GM19438 (cell line): ENCODE results near the gene OLFML1.
A peak's percentile ranks its signal among the peaks of the same experiment; 100 is the strongest.

Experiments
- ATAC-seq: cut with Tn5 transposase; IDR thresholded peaks from one replicate; pipeline ENCODE4 v1.9.1; 2021; ENCODE audit warnings: low read depth; ENCODE audit not compliant: unreplicated experiment

The OLFML1 gene

DNA sequence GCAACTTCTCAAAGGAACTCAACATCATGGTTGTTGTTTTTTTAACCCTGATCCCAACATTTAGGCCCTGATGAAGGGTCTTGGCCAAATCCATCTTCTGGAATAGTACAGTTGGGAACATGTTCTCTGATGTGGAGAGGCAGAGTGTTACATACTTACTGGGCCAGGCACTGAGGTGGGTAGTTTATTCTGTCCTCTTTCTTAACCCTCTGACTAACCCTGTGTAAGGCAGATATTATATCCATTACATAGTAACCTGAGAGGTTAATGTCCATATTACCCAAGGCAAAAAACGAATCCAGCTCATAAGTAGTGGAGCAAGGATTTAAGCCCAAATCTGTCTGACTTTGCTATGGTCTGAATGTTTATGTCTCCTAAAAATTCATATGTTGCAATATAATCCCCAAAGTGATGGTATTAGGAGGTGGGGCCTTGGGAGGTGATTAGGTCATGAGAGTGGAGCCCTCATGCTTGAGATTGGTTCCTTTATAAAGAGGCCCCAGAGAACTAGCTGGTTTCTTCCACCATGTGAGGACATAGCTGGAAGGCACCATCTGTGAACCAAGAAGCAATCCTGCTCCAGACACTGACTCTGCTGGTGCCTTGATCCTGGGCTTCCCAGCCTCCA lies 44.8 kb downstream of the OLFML1 start:
- ATAC-seq: no peak

DNA sequence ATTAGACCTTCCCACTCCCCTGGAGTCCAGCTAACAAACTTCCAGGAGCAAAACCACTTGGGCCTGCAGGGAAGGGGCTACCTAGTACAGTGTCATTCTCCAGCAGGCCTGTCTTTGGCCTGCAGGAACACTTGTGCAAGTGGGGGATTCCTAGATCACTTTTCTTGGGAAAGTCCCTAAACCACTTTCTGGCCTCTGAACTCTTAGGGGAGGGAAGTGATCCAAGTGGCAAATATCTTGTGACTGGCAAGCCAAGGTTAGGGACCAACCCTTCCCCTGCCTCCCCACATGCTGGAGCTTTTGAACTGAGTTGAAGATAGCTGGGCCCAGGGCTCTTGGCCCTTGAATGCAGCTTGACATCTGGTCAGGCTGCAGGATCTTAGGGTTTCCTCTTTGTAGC lies 45.7 kb downstream of the OLFML1 start:
- no peak for ATAC-seq

DNA sequence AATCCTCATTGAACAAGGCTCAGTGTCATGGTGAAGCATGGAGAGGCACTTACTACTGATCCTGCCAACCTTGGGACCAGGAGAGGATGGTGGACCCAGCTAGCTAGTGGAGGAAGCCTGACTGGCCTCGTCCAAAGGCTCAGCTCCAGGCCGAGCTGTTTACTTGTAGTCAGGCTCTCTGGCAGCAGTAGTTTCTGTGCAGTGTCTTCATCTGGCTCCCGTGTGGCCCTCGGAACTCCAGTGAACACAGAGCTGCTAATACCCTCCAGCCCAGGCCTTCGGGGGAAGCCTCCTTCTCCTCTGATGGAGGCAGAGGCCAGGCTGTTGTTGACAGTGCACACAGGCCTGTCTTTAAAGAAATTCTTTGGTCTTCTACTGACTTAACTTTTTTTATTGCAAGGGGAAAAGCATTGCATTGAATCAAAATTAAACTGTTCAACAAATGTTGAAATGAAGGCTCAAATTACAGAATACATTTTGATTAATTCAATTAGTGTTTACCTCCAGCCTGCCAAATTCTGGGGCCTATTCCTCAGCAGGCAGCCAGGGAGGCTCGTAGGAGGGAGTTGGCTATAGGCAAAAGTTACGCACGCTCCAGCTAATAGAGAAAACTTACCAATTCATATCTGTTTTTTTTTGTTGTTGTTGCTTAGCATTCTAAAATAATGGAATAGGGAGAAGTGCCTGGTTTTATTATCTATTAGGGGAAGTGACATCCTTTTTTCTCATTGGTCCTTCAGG lies 47.3 kb downstream of the OLFML1 start:
- no peak for ATAC-seq

DNA sequence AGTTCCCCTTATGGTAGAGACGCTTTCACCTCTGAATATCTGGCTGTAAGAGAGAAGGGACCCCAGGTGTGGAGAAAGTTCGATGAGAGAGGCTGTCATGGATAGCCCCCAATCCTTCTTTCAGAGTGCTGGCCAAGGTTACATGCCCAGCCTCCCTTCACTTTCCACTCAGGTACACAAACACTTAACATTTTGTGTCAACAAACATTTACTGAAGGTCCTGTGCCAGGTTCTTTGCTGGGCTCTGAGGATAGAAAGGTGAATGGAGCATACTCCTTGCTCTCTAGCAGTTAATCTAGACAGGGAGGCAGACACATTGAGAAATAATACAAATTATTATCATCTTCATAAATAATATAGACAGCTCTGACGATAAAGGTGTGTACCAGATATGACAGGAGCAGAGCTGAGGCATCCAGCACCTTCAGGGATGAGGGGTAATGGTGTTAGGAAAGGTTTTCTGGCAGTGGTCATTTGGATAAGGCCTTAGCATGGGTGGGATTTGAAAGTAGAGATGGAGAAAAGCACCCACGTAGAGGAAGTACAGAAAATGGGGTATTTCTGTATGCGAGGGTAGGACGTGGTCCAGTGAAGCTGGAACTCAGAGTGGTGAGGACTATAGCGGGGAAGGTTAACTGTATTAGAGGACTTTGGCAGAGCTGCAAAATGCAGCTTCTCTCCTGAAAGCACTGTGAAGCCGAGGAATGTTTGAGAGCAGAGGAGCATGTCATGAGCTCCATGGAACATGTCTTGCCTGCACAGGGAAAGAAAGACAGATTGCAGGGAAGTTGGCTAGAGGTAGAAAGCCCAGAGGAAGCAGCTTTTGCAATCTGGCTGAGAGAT lies 48.1 kb downstream of the OLFML1 start:
- peak; percentile 41 for ATAC-seq

DNA sequence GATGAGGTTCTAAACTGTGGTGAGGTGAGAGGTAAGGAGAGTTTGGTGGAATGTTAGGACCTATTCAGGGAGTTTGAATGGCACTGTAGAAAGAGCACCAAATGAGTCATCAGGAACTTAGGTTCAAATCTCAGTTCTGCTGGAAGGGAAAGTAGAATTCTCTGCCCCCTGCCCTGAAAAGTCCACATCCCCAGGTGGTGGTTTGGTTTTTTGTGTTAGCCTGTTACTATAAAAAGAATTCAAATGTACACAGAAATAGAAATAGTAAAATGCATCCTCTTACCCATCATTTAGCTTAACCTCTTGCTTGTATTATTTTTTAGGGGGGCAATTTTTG lies 48.7 kb downstream of the OLFML1 start:
- ATAC-seq: peak; percentile 63

DNA sequence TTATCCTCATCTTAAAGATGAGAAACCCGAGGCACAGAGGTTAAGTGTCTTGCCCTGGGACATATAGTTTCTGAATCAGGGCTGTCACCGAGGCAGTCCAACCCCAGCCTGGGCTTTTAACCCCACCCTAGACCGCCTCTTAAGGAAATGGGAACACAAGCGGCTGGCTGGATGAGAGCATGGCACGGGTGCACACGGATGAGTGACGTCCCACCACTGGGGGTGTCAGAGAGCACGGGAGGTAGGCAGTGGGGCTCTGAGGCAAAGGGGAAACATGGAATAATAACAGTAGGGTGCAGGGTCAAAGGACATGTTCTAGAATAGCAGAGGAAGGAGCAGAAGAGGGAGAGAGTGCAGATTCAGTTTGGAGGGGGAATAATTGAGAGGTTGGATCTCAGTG lies 50.8 kb downstream of the OLFML1 start:
- ATAC-seq: no peak

DNA sequence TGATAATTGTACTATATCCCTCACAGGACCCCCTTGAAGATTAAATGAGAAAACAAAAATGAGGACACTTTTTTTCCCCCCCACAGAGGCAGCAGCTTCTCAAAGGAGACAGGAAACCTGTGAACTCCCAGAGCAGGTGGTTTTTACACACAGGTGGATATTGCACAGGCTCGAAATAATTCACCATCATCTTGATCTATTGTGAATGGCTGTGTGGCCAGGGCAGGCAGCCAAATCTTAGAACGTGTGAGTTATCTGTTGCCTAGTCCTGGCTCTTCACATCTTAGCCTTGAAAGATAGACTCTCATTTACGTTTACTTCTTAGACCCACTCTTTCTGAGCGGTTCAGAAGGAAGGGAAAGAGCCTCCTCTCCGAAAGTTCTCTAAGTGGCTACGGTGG lies 52.0 kb downstream of the OLFML1 start:
- ATAC-seq: no peak

DNA sequence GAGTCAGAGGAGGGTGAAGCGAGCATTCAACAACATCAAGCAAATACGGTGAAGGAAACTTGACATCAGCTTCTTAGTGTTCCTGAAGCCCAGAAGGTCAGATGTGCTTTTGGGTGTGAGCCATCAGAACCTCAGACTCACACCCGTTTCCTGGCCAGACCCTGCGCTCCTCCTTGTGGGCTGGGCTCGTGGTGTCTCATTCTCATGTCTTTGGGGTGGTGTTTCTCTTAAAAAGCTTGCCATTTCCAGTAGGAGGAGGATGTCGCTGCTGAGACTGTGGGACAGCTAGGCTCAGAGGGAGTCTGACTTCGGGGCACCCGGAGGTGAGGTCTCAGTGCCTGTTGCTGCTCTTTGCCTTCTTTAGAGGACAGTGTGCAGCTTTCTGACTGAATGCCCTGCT lies 52.7 kb downstream of the OLFML1 start:
- no peak for ATAC-seq

DNA sequence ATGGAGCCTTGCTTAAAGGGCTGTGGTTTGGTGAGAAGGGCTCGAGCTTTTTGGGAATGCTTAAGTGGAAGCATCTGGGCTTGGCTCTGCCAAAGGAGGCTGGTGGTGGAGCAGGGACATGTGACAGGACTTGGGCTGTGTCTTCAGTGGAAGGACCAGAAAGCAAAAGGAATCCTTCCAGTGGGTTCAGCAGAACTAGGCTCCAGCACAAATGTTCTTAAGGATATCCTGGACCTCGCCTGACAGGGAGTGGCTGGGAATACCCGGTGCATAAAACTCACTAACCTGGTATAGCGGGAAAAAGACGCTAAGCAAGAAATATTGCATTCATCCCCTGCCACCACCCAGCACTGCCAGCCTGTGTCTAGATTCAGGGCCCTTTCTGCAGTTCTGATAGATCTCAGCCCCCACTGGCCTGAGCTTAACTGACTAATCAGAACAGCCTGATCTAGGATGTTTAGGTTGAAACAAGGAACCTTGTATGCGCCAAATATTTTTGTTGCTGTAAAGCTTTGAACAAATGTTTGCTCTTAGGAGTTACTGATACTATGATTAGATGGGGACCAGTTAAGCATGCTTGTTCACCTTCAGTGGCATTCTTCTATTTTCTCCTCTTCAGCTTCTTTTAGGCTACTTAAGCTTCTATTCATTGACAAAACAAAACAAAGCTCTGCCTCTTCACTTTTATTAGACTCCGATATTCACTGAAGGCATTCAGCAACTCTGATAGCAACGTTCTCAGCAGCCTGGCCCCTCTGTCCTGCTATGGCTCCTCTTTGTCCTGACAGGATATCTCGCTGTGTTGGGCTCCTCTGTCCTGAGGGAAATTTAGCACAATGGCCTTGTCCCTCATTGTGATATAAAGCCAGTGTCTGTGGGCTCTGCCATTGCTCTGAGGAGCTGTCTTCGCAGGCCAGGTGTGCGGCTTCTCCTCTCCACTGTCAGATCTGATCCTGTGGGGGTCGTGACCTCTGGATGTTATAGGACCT lies 53.5 kb downstream of the OLFML1 start:
- no peak for ATAC-seq

DNA sequence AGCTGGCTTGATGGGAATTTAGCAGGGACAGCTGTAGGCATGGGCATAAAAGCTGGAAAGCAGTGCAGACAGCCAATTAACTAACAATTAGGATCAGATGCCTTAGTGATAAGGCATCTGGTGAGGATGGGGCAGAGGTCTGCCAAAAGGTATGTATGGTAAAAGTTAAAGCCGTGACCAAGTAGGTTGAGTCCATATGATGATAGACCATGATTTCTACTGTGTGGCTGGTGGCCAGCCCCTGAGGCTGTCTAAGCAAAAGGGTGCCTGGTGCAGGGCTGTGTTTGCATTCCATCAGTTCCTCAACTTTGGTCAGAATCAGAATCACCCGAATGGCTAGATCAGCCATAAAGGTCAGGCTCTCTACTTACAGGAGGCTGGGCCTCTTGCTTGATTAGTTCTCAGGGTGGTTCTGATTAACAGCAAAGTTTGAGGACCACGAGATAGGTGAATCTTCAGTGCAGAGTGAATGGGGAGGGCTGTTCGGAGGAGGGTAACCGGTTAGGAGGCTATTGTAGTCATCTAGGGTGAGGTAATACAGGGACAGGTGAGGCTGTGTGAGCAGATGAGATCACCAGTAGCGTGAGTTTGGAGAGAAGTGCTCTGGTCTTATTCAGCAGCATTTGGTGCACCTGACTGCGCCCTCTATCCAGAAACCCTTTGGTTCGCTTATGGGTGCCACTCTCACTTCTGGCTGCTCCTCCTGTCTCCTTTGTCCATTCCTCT lies 55.7 kb downstream of the OLFML1 start:
- ATAC-seq: no peak

DNA sequence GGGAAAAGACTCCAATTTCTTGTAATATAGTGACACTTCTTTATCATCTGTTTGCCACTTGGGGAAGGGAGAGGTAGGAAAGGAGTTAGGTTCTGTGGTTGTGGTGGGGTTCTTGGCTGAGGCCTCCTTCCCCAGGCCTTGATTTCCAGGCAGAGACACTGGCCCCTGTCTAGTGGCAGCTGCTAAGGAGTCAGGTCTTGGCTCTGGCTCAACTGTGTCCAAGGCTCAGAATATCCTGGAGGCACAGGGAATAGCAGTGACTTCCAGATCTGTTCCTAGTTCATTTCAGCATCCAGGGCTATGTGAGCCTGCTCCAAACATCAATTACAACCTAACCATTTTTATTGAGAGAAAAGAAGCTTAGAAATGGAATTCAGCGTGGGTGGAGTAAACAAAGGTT lies 58.0 kb downstream of the OLFML1 start:
- ATAC-seq: no peak

DNA sequence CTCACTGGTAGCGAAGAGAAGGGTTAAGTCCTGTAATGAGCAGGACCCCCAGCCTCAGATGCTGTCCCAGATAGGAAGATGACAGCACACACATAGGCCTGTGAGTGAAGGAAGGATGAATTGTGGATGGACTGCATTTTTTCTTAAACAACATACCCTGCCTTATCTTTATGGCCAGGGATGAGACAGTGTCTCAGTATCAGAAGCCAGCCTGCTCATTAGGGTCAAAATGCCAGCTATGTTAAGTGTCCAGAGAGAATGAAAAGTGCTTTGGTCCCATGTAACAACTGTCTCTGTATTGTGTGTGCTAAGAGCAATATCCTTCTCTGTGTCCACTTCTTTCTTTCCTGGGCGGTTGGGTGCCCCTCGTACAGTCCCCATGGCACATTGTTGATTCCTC lies 58.7 kb downstream of the OLFML1 start:
- ATAC-seq: no peak

DNA sequence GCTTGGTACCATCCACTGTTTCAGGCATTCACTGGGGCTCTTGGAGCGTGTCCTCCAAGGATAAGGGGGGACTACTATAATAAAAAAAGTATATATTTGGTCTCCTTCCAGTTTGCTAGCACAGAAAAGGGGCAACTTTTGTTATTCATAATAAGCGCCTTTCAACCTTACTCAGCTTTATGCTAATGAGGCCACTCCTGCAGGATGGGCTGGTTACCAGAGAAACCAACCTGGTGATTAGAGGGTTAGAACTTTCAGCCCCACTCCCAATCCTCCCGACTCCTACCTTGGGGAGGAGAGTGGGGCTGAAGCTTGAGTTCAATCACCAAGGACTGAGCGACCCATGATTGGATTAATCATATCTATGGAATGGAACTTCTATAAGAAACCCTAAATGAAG lies 60.3 kb downstream of the OLFML1 start:
- no peak for ATAC-seq

DNA sequence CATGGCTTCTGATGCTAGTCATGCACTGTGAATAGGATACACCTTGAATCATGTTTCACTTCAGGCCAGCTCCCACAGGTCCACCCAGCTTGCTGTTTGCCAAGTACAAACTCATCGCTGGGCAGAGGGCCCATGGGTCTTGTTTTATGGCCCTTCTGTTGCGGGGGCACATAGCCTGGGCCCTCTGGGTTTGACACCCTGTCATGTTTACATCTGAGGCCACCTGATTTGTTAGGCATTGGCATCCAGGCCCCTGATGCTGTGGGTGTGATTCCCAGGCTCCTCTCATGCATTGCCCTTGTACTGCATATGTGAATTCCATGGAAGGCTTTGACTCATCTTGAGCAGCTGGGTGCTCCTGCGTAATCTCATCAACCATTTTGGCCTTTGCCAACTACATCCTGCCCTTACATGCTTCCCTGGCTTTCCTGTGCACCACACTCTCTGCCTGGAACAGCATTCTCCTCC lies 61.1 kb downstream of the OLFML1 start:
- ATAC-seq: no peak

DNA sequence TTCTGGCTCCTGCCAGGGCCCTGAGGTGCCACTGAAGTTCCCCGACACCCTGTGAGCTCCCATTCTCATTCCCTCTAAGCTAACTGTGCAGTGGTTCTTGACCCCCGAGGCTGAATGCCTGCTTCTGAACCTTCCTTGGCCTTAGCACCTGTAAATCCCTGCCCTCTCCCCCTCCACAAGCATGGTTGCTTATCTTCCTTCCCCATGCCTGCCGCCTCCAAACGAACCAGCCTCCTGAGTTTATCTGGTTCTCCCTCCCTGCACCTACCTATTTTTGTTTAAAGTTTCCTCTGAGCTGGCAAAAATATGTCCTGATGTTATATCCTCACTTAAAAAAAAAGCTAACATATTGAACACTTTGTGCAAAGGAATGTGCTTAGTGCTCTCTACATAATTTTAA lies 62.4 kb downstream of the OLFML1 start:
- ATAC-seq: no peak

DNA sequence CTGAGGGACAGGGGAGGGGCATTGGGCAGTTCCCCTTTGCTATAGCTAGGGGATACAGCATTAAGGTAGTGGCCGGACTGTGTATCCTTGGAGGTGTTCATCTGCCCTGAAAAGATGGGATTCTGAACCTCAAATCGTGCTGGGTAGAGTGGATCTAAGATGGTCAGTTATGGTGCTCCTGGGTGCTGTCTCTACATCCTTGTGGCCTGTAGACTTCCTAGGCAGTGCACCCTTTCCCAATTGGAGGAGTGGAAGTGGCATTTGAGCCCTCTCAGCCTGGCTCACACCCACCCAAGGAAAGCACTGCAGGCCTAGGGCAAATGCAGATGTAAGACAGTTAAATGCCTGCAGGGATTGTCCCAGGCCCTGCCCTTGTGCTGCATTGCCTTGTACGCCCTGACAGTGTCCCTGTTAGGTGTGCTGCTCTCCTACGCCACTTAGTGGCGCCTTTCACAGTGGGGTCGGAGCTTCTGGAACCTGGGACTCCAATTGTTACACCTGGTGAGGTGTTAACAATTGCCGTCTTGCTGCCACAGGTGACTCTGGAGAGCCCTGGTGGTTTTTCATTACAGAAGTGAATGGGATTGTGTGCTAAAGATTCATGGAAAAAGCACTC lies 63.5 kb downstream of the OLFML1 start:
- ATAC-seq: peak; percentile 77

DNA sequence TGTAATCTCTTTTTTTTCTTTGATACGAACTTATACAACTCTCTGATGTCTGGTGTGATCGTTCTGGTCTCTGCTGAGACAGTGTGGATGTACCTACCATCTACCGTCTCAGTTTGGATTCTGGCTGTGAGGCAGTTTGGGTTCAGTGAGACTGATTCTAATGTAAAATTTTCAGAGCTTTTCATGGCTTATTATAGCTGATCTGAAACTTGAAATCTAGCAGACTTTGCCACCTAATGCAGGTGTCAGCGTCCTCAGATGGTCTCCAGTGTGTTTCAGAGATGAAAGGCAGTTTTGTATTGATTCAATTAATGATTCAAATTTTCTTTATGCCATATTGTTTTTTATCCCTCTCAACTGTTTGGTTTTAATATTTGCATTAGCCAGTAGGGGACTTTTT lies 64.4 kb downstream of the OLFML1 start:
- no peak for ATAC-seq

DNA sequence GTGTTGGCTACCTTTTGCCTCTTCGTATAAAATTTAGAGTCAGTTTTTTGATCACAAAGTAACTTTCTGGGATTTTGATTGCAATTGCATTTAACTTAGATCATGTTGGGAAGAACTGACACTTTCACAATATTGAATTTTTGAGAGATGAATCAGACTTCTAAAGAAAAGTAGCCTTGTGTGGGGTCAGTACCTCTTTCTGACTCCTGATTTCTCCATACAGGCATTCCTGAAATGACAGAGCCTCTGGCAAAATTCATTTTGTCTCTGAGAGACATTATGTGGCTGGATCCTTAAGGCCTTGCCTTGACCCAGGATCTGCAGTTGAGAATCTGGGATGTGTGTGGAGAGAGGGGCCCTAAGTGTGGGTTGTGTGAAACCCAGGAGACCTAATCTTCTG lies 66.3 kb downstream of the OLFML1 start:
- ATAC-seq: no peak

DNA sequence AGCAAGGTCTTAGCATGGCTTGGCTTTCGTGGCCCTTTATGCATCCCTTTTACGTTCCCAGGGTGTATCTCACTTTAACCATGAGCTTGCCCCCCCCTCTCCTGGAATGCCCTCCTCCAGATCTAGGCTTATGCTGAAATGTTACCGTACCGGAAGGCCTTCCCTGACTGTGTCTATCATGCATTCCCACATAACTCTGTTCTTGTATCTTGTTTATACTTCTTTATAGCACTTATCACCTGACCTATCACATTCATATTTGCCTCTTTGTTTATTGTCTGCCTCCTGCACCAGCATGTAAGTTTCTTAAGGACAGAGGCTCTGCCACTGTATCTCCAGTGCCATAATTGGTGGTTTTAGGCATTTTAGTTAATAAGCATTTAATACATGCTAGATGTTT lies 67.4 kb downstream of the OLFML1 start:
- ATAC-seq: no peak
